ENCODE data around the gene SFXN3.

DNA sequence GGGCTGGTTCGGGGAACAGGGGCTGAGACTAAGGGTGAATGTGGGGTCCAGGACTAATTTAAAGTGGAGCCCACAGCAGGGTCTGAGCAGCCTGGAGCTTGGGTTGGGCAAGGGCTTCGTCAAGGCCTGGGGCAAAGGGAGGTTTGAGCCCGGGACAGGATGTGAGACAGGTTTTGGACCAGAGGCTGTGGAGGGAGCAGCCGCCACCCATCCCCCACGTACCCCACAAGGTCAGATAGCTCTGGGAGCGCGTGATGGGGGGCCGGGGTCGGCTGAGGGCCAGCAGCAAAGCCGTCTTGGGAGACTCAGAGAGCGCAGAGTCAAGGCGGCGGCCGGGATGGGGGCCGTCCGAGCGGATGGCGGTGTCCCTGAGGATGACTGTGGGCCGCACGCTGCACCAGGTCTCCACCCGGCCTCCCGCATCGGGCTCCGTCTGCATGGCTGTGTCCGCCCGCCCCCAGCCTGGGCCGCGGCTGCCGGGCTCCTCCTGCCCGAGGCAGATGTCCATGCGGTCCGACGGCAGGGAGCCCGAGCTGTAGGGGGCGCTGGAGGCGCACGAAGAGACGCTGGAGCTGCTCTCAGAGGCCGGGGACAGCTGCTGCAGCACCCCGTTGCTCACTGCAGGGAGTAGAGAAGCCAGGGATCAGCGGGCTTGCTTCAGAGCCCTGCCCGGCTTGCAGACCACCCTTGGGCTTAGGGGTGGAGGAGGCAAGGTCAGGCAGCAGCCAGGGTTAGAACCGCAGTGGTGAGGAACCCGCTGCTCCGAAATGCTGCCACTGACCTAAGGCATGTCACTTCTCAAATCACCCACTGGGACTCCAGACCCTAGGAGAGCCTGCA is 12.2 kb upstream of the SFXN3 start:
- peak in 1 of 2 experiments; percentile 13; a peak in 2 of 4 replicates for TF ChIP-seq SIN3A (conservative IDR thresholded peaks at IDR 0.05 in 1 of 2, IDR thresholded peaks at IDR 0.05 in 1 of 2; ENCODE audit: low read depth in 1 of 2, low read length in 2 of 2)
- TF ChIP-seq, protein P1, sequence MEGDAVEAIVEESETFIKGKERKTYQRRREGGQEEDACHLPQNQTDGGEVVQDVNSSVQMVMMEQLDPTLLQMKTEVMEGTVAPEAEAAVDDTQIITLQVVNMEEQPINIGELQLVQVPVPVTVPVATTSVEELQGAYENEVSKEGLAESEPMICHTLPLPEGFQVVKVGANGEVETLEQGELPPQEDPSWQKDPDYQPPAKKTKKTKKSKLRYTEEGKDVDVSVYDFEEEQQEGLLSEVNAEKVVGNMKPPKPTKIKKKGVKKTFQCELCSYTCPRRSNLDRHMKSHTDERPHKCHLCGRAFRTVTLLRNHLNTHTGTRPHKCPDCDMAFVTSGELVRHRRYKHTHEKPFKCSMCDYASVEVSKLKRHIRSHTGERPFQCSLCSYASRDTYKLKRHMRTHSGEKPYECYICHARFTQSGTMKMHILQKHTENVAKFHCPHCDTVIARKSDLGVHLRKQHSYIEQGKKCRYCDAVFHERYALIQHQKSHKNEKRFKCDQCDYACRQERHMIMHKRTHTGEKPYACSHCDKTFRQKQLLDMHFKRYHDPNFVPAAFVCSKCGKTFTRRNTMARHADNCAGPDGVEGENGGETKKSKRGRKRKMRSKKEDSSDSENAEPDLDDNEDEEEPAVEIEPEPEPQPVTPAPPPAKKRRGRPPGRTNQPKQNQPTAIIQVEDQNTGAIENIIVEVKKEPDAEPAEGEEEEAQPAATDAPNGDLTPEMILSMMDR (IDR thresholded peaks at IDR 0.05; ENCODE audit: control extremely low read depth in 1 of 3, insufficient read depth in 1 of 3, low read depth in 1 of 3, low read length in 3 of 3): peak; percentile 82 to 92 (median 86)
- peak; percentile 7; the same call in 1 of the 2 replicates for TF ChIP-seq CREB1 (IDR thresholded peaks at IDR 0.05)
- no peak for TF ChIP-seq POLR2AphosphoS5 (IDR thresholded peaks at IDR 0.05; ENCODE audit: low read depth, low read length)

Measured in H1 (cell line).